Effector memory CD8-positive, alpha-beta T cell (primary cell): ENCODE measurements around the gene MORN5.
A peak's percentile ranks its signal among the peaks of the same experiment; 100 is the strongest.

Experiments
- ATAC-seq: fragments of 150-1000 bp; cut with Tn5 transposase; replicated peaks from 2 replicates; pipeline ENCODE4 v1.10.0; 2021; ENCODE audit warnings: mild to moderate bottlenecking, moderate library complexity
- DNase-seq, 3 experiments: peaks; one replicate each; pipeline ENCODE4 v3.0.0; 2021
- H3K27ac Mint-ChIP-seq, 2 donors: one replicate each; pipeline ENCODE4 v1.8.0; 2022; ENCODE audit warnings: mild to moderate bottlenecking in 2 of 2, mixed read lengths in 2 of 2, moderate library complexity in 2 of 2
- H3K27me3 Mint-ChIP-seq, 2 donors: one replicate each; pipeline ENCODE4 v1.8.0; 2022; ENCODE audit warnings: mixed read lengths in 2 of 2
- H3K36me3 Mint-ChIP-seq: one replicate; pipeline ENCODE4 v1.8.0; 2022; ENCODE audit warnings: mild to moderate bottlenecking, moderate library complexity, mixed read lengths; ENCODE audit not compliant: insufficient read depth
- H3K4me1 Mint-ChIP-seq, 2 donors: one replicate each; pipeline ENCODE4 v1.8.0; 2022; ENCODE audit warnings: low read depth in 2 of 2, mixed read lengths in 2 of 2
- H3K4me3 Mint-ChIP-seq, 2 donors: one replicate each; pipeline ENCODE4 v1.8.0; 2022; ENCODE audit warnings: mild to moderate bottlenecking in 2 of 2, mixed read lengths in 2 of 2, moderate library complexity in 2 of 2
- H3K9me3 Mint-ChIP-seq, 2 donors: one replicate each; pipeline ENCODE4 v1.8.0; 2022; ENCODE audit warnings: mixed read lengths in 2 of 2

The MORN5 gene

GRCh38 chr9:122212473-122213004 is 52.8 kb downstream of the MORN5 start:
- no peak for ATAC-seq
- H3K27ac Mint-ChIP-seq: no peak overlapping the region

GRCh38 chr9:122213102-122213588 is 53.4 kb downstream of the MORN5 start:
- Mint-ChIP-seq H3K27me3 (peaks cover 67 to 95% of the 10 kb centered on the region in 2 donors), H3K4me1 (peaks cover 3 to 11% of the 10 kb centered on the region in 2 donors), H3K27ac (no peak overlapping the region), H3K4me3 (peak overlapping the region; percentile 21 to 60), H3K36me3 (no peaks in the 10 kb centered on the region), H3K9me3 (no peaks in the 10 kb centered on the region)
- ATAC-seq: no peak
- no peak for DNase-seq

More at GRCh38 chr9:122212473-122213004, 52.8 kb downstream of the MORN5 start:
- H3K36me3 Mint-ChIP-seq: no peaks in the 10 kb centered on the region
- H3K27me3 Mint-ChIP-seq: peaks cover 67 to 95% of the 10 kb centered on the region in 2 donors
- H3K9me3 Mint-ChIP-seq: no peaks in the 10 kb centered on the region
- H3K4me1 Mint-ChIP-seq: peaks cover 3 to 9% of the 10 kb centered on the region in 2 donors
- DNase-seq: no peak
- peak overlapping the region; percentile 21 to 60 for H3K4me3 Mint-ChIP-seq

GRCh38 chr9:122213589-122214413 is 54.1 kb downstream of the MORN5 start:
- Mint-ChIP-seq H3K36me3 (no peaks in the 10 kb centered on the region), H3K4me1 (peaks cover 3 to 17% of the 10 kb centered on the region in 2 donors)
- DNase-seq: peak in 2 of 3 experiments; percentile 17 to 29

GRCh38 chr9:122214507-122214906 is 54.8 kb downstream of the MORN5 start:
- Mint-ChIP-seq H3K9me3 (no peaks in the 10 kb centered on the region), H3K4me1 (peaks cover 3 to 24% of the 10 kb centered on the region in 2 donors), H3K36me3 (no peaks in the 10 kb centered on the region), H3K27me3 (peaks cover 73 to 95% of the 10 kb centered on the region in 2 donors), H3K4me3 (peak overlapping the region; percentile 68 to 69), H3K27ac (no peak overlapping the region)
- DNase-seq (no peak), ATAC-seq (no peak)

More at GRCh38 chr9:122213589-122214413, 54.1 kb downstream of the MORN5 start:
- Mint-ChIP-seq H3K27me3 (peaks cover 69 to 95% of the 10 kb centered on the region in 2 donors), H3K4me3 (peak overlapping the region; percentile 68 to 69), H3K27ac (no peak overlapping the region), H3K9me3 (no peaks in the 10 kb centered on the region)
- ATAC-seq: peak; percentile 69

GRCh38 chr9:122215663-122216062 is 56.0 kb downstream of the MORN5 start:
- Mint-ChIP-seq H3K4me3 (no peak overlapping the region), H3K27ac (no peak overlapping the region), H3K36me3 (no peaks in the 10 kb centered on the region), H3K4me1 (peaks cover 7 to 34% of the 10 kb centered on the region in 2 donors), H3K27me3 (peaks cover 76 to 95% of the 10 kb centered on the region in 2 donors), H3K9me3 (no peaks in the 10 kb centered on the region)
- ATAC-seq (no peak), DNase-seq (no peak)

GRCh38 chr9:122216138-122216797 is 56.6 kb downstream of the MORN5 start:
- Mint-ChIP-seq H3K4me1 (peaks cover 7 to 35% of the 10 kb centered on the region in 2 donors), H3K27ac (no peak overlapping the region), H3K27me3 (peaks cover 77 to 95% of the 10 kb centered on the region in 2 donors), H3K4me3 (no peak overlapping the region), H3K36me3 (no peaks in the 10 kb centered on the region), H3K9me3 (no peaks in the 10 kb centered on the region)
- no peak for DNase-seq
- no peak for ATAC-seq

GRCh38 chr9:122216798-122217418 is 57.2 kb downstream of the MORN5 start:
- no peaks in the 10 kb centered on the region for H3K36me3 Mint-ChIP-seq
- H3K9me3 Mint-ChIP-seq: no peaks in the 10 kb centered on the region
- H3K27me3 Mint-ChIP-seq: peaks cover 83 to 95% of the 10 kb centered on the region in 2 donors
- ATAC-seq (no peak), DNase-seq (no peak)
- H3K4me3 Mint-ChIP-seq: no peak overlapping the region
- H3K4me1 Mint-ChIP-seq: peaks cover 7 to 40% of the 10 kb centered on the region in 2 donors
- no peak overlapping the region for H3K27ac Mint-ChIP-seq

GRCh38 chr9:122217640-122218039 is 57.9 kb downstream of the MORN5 start:
- ATAC-seq: no peak
- no peak for DNase-seq

GRCh38 chr9:122218071-122218934 is 58.6 kb downstream of the MORN5 start:
- ATAC-seq (no peak), DNase-seq (no peak)
- Mint-ChIP-seq H3K36me3 (no peaks in the 10 kb centered on the region), H3K27ac (no peak overlapping the region), H3K4me1 (peaks cover 12 to 45% of the 10 kb centered on the region in 2 donors), H3K4me3 (peak overlapping the region; percentile 42 to 69), H3K9me3 (no peaks in the 10 kb centered on the region), H3K27me3 (peaks cover 86 to 95% of the 10 kb centered on the region in 2 donors)

More at GRCh38 chr9:122217640-122218039, 57.9 kb downstream of the MORN5 start:
- H3K4me1 Mint-ChIP-seq: peaks cover 7 to 41% of the 10 kb centered on the region in 2 donors
- no peak overlapping the region for H3K27ac Mint-ChIP-seq
- peak overlapping the region in 1 of 2 donors; percentile 0 for H3K4me3 Mint-ChIP-seq
- no peaks in the 10 kb centered on the region for H3K36me3 Mint-ChIP-seq
- H3K9me3 Mint-ChIP-seq: no peaks in the 10 kb centered on the region
- H3K27me3 Mint-ChIP-seq: peaks cover 86 to 95% of the 10 kb centered on the region in 2 donors

- H3K4me3 Mint-ChIP-seq: peak overlapping the region; percentile 42 to 69
- H3K9me3 Mint-ChIP-seq: no peaks in the 10 kb centered on the region
- no peak overlapping the region for H3K27ac Mint-ChIP-seq
- H3K36me3 Mint-ChIP-seq: no peaks in the 10 kb centered on the region
- peaks cover 87 to 99% of the 10 kb centered on the region in 2 donors for H3K27me3 Mint-ChIP-seq
- peaks cover 12 to 42% of the 10 kb centered on the region in 2 donors for H3K4me1 Mint-ChIP-seq
- ATAC-seq: peak; percentile 17
- DNase-seq: no peak
Observed at GRCh38 chr9:122218935-122219855, 59.5 kb downstream of the MORN5 start.

- Mint-ChIP-seq H3K27ac (no peak overlapping the region), H3K36me3 (no peaks in the 10 kb centered on the region), H3K4me1 (peaks cover 9 to 38% of the 10 kb centered on the region in 2 donors), H3K4me3 (peak overlapping the region; percentile 48 to 69), H3K27me3 (peaks cover 87 to 99% of the 10 kb centered on the region in 2 donors), H3K9me3 (no peaks in the 10 kb centered on the region)
- DNase-seq: no peak
- no peak for ATAC-seq
Observed at GRCh38 chr9:122219856-122220672, 60.4 kb downstream of the MORN5 start.
